WTC11 (cell line): ENCODE results near the gene CCNYL1. TPM values are rescaled to one million over a fixed set of nuclear protein-coding genes. Genes with fewer than 3 reads are reported as not detected.
"Not testable (repeated sequence)": the region's sequence is repeated elsewhere in the genome, so short reads cannot be mapped to it uniquely, and the experiment has no call there.

ENCODE experiments used
- ATAC-seq: fragments of 200-7000 bp; cut with Tn5 transposase; 2 replicates; pipeline ENCODE4 v1.10.0; 2021; ENCODE audit warnings: mild to moderate bottlenecking, moderate library complexity
- CTCF ChIA-PET: fragments of 300-600 bp; sonication (Branson Sonifier 250); formaldehyde crosslinking; loops from one replicate; lab custom pipeline; 2021; ENCODE audit warnings: antibody characterized with exemption; lab: Charles Lee
- POLR2A ChIA-PET: fragments of 350-600 bp; sonication (Branson Sonifier 250); formaldehyde crosslinking; loops from one replicate; lab custom pipeline; 2021; ENCODE audit warnings: antibody characterized with exemption; lab: Charles Lee
- DNase-seq: peaks from one replicate; pipeline ENCODE4 v3.0.0; 2021; ENCODE audit warnings: low spot score
- H3K27ac Mint-ChIP-seq: 2 replicates; pipeline ENCODE4 v1.8.0; 2021; ENCODE audit warnings: mixed read lengths
- H3K27me3 Mint-ChIP-seq: 2 replicates; pipeline ENCODE4 v1.8.0; 2021; ENCODE audit warnings: low read depth, mild to moderate bottlenecking, moderate library complexity, mixed read lengths
- H3K36me3 Mint-ChIP-seq: 2 replicates; pipeline ENCODE4 v1.8.0; 2021; ENCODE audit warnings: mixed read lengths
- H3K4me1 Mint-ChIP-seq: 2 replicates; pipeline ENCODE4 v1.8.0; 2022; ENCODE audit warnings: mixed read lengths
- H3K4me3 Mint-ChIP-seq: 2 replicates; pipeline ENCODE4 v1.8.0; 2021; ENCODE audit warnings: mild to moderate bottlenecking, moderate library complexity, mixed read lengths
- H3K9me3 Mint-ChIP-seq: 2 replicates; pipeline ENCODE4 v1.8.0; 2021; ENCODE audit warnings: mixed read lengths
- CDX4 ChIP-seq: fragments of 250-450 bp; sonication (Bioruptor Pico); IDR thresholded peaks from 2 replicates; pipeline ENCODE4 v1.9.0; 2021; ENCODE audit warnings: moderate library complexity, mild to moderate bottlenecking, inconsistent platforms, borderline replicate concordance
- CTCF ChIP-seq: fragments of 200-600 bp; IDR thresholded peaks from 2 replicates; pipeline ENCODE4 v1.8.0; 2022; ENCODE audit warnings: antibody characterized with exemption
- EMX1 ChIP-seq: fragments of 250-450 bp; sonication (Bioruptor Pico); IDR thresholded peaks from 2 replicates; pipeline ENCODE4 v1.8.0; 2021; ENCODE audit warnings: mild to moderate bottlenecking
- FOXJ3 ChIP-seq: sonication (generic); formaldehyde crosslinking; IDR thresholded peaks from 2 replicates; pipeline ENCODE4 v1.9.0; 2021; ENCODE audit warnings: missing genetic modification reagents, mild to moderate bottlenecking, borderline replicate concordance
- FOXP4 ChIP-seq: sonication (generic); formaldehyde crosslinking; IDR thresholded peaks from 2 replicates; pipeline ENCODE4 v1.8.0; 2022; ENCODE audit warnings: mild to moderate bottlenecking, missing genetic modification reagents
- IRF2 ChIP-seq: sonication (generic); formaldehyde crosslinking; IDR thresholded peaks from 2 replicates; pipeline ENCODE4 v1.8.0; 2022; ENCODE audit warnings: low read depth, missing genetic modification reagents, borderline replicate concordance
- JAZF1 ChIP-seq: fragments of 250-450 bp; sonication (Bioruptor Pico); IDR thresholded peaks from 2 replicates; pipeline ENCODE4 v1.9.0; 2021; ENCODE audit warnings: moderate library complexity, mild to moderate bottlenecking, inconsistent platforms
- MXD4 ChIP-seq: fragments of 250-450 bp; sonication (Bioruptor Pico); IDR thresholded peaks from 2 replicates; pipeline ENCODE4 v1.8.0; 2021; ENCODE audit warnings: mild to moderate bottlenecking, moderate library complexity, borderline replicate concordance
- NFATC4 ChIP-seq: fragments of 250-450 bp; sonication (Bioruptor Pico); IDR thresholded peaks from 2 replicates; pipeline ENCODE4 v1.9.0; 2021; ENCODE audit warnings: mild to moderate bottlenecking
- NR1H2 ChIP-seq: sonication (generic); formaldehyde crosslinking; IDR thresholded peaks from 2 replicates; pipeline ENCODE4 v1.9.0; 2021; ENCODE audit warnings: mild to moderate bottlenecking, moderate library complexity, missing genetic modification reagents
- NR3C1 ChIP-seq: sonication (generic); formaldehyde crosslinking; conservative IDR thresholded peaks from 2 replicates; pipeline ENCODE4 v1.8.1; 2023; ENCODE audit warnings: low read depth, mild to moderate bottlenecking, missing genetic modification reagents
- PRRX2 ChIP-seq: fragments of 250-450 bp; sonication (Bioruptor Pico); IDR thresholded peaks from 2 replicates; pipeline ENCODE4 v1.8.0; 2021; ENCODE audit warnings: mild to moderate bottlenecking
- SOX15 ChIP-seq: fragments of 250-450 bp; sonication (Bioruptor Pico); IDR thresholded peaks from 2 replicates; pipeline ENCODE4 v1.9.0; 2021; ENCODE audit warnings: mild to moderate bottlenecking
- USF1 ChIP-seq: sonication (generic); formaldehyde crosslinking; IDR thresholded peaks from 2 replicates; pipeline ENCODE4 v1.8.0; 2022; ENCODE audit warnings: mild to moderate bottlenecking, missing genetic modification reagents
- ZNF317 ChIP-seq: sonication (generic); formaldehyde crosslinking; IDR thresholded peaks from 2 replicates; pipeline ENCODE4 v1.8.1; 2023; ENCODE audit warnings: low read depth, mild to moderate bottlenecking, moderate library complexity, missing genetic modification reagents, borderline replicate concordance
- ZNF396 ChIP-seq: fragments of 250-450 bp; sonication (Bioruptor Pico); IDR thresholded peaks from 2 replicates; pipeline ENCODE4 v1.8.0; 2021; ENCODE audit warnings: mild to moderate bottlenecking, moderate library complexity, borderline replicate concordance
- ZNF423 ChIP-seq: fragments of 250-450 bp; sonication (Bioruptor Pico); IDR thresholded peaks from 2 replicates; pipeline ENCODE4 v2.1.2; 2022; ENCODE audit warnings: mild to moderate bottlenecking, moderate library complexity
- ZNF512 ChIP-seq: sonication (generic); formaldehyde crosslinking; IDR thresholded peaks from 2 replicates; pipeline ENCODE4 v1.8.1; 2022; ENCODE audit warnings: missing genetic modification reagents, borderline replicate concordance
- ZNF671 ChIP-seq: fragments of 250-450 bp; sonication (Bioruptor Pico); IDR thresholded peaks from 2 replicates; pipeline ENCODE4 v1.8.0; 2021; ENCODE audit warnings: mild to moderate bottlenecking
- total RNA-seq: library from RNA; stranded (reverse); gene quantifications from 3 replicates; pipeline ENCODE4 v1.2.3, GENCODE V29; 2021

The CCNYL1 gene
- total RNA-seq, 1 experiment from 2014 or later: 31.6 TPM

- H3K36me3 Mint-ChIP-seq: peaks cover 26% of the 10 kb centered on the region
- H3K27ac Mint-ChIP-seq: 0 out of 2 replicates have a peak overlapping the region, but pooled peaks have one; percentile 12
- H3K4me1 Mint-ChIP-seq: no peaks in the 10 kb centered on the region
- peaks cover 4% of the 10 kb centered on the region; the same call in 1 of the 2 replicates for H3K9me3 Mint-ChIP-seq
- TF ChIP-seq ZNF671 (CRISPR knock-in tag): no peak
- TF ChIP-seq NR3C1 (CRISPR knock-in tag): no peak
- TF ChIP-seq JAZF1 (CRISPR knock-in tag): no peak
- TF ChIP-seq EMX1 (CRISPR knock-in tag): no peak
- TF ChIP-seq ZNF423: no peak
- no peak for TF ChIP-seq MXD4 (CRISPR knock-in tag)
- TF ChIP-seq CTCF: no peak
- no peak for TF ChIP-seq NR1H2 (CRISPR knock-in tag)
- no peak for TF ChIP-seq ZNF317 (CRISPR knock-in tag)
- TF ChIP-seq NFATC4 (CRISPR knock-in tag): no peak
- TF ChIP-seq ZNF512 (CRISPR knock-in tag): no peak
- ATAC-seq (no peak), DNase-seq (no peak)
- H3K4me3 Mint-ChIP-seq: no peak overlapping the region
- no peaks in the 10 kb centered on the region for H3K27me3 Mint-ChIP-seq
- ChIA-PET CTCF (interaction anchor here (1.0 to 1.9 kb wide), 3 partner anchors 108 to 339 kb away, joined by 3 to 6 read pairs (median 4); no protein-coding TSS in a partner anchor), POLR2A (interaction anchor here (0.6 to 0.8 kb wide), 2 partner anchors 219 to 255 kb away, joined by 3 read pairs; no protein-coding TSS in a partner anchor)
Measured at GRCh38 chr2:207734636-207735512, 23.4 kb downstream of the CCNYL1 start.

- H3K4me1 Mint-ChIP-seq, DNase-seq, H3K4me3 Mint-ChIP-seq, ATAC-seq, H3K27me3 Mint-ChIP-seq, H3K9me3 Mint-ChIP-seq: not testable (repeated sequence)
- ChIA-PET CTCF (interaction anchor here (1.9 kb wide), 1 partner anchor 305 kb away, joined by 4 read pairs; no protein-coding TSS in a partner anchor), POLR2A (interaction anchor here (0.6 kb wide), 1 partner anchor 218 kb away, joined by 3 read pairs; no protein-coding TSS in a partner anchor)
- Mint-ChIP-seq H3K27ac (0 out of 2 replicates have a peak overlapping the region, but pooled peaks have one; percentile 12), H3K36me3 (peaks cover 24% of the 10 kb centered on the region)
Measured at GRCh38 chr2:207735513-207735859, 24.0 kb downstream of the CCNYL1 start.

- H3K27me3 Mint-ChIP-seq: no peaks in the 10 kb centered on the region
- H3K9me3 Mint-ChIP-seq: no peaks in the 10 kb centered on the region
- H3K4me1 Mint-ChIP-seq: peaks cover 3% of the 10 kb centered on the region; the same call in 1 of the 2 replicates
- POLR2A ChIA-PET: interaction anchor here (1.0 kb wide), 1 partner anchor 32 kb away, joined by 4 read pairs; the partner anchor contains the start of gene CCNYL1
- CTCF ChIA-PET: interaction anchor here (1.8 to 4.1 kb wide), 2 partner anchors 117 to 297 kb away, joined by 5 to 27 read pairs; partner anchors contain the start of gene METTL21A
- no peak overlapping the region for H3K4me3 Mint-ChIP-seq
- no peak overlapping the region for H3K27ac Mint-ChIP-seq
- ATAC-seq: no peak
- DNase-seq: no peak
- H3K36me3 Mint-ChIP-seq: peaks cover 6% of the 10 kb centered on the region
- no peak for TF ChIP-seq JAZF1 (CRISPR knock-in tag)
- TF ChIP-seq USF1 (CRISPR knock-in tag): no peak
- TF ChIP-seq IRF2 (CRISPR knock-in tag): no peak
- TF ChIP-seq FOXP4 (CRISPR knock-in tag): no peak
- TF ChIP-seq FOXJ3 (CRISPR knock-in tag): no peak
- no peak for TF ChIP-seq CDX4 (CRISPR knock-in tag)
- TF ChIP-seq NFATC4 (CRISPR knock-in tag): no peak
- TF ChIP-seq PRRX2 (CRISPR knock-in tag): no peak
- TF ChIP-seq SOX15 (CRISPR knock-in tag): no peak
- no peak for TF ChIP-seq ZNF396
Measured at GRCh38 chr2:207743514-207743913, 32.1 kb downstream of the CCNYL1 start.
